Hematopoietic multipotent progenitor cell treated with erythropoietin and hydrocortisone succinate and interleukin-3 and kit ligand, for 4 days (in vitro differentiated cells): ENCODE results near the gene ZFHX3.

Experiments
- DNase-seq: peaks from one replicate; pipeline ENCODE4 v3.0.0-alpha.2; 2015

The ZFHX3 gene

DNA sequence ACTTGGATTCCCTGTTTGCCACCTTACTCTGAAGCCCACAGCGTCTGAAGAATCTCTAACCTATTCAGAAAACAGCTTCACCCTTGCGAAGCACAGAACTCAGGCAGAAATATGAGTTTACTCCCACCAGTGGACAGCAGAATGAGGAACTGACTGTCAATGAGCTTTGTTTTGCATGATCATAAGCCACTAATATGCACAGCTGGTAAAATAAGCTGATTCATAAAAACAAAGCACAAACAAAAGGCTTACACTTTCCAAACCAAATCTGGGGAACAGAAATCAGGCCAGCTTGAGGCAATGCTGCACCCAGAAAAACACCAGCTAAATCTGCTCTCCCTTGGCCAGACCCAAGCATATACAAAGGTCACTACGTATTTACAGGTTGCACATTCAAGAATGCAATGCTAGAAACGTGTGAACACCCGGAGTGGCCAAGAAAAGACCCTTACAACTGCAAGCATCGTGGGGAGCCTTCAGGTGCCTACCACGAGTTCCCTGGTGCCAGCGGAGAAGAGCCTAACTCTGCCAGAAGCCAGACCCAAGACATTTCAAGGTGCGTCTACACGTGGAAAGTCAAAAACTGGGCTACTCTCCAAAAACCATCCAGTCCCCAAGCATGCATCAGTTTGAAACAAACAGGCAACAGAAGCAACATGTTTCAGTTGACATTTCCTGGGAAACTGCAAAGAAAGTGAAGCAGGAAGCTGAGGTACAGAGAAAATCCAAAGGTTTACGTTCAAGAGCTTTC is 207.1 kb downstream of the ZFHX3 start:
- peak; percentile 61 for DNase-seq

DNA sequence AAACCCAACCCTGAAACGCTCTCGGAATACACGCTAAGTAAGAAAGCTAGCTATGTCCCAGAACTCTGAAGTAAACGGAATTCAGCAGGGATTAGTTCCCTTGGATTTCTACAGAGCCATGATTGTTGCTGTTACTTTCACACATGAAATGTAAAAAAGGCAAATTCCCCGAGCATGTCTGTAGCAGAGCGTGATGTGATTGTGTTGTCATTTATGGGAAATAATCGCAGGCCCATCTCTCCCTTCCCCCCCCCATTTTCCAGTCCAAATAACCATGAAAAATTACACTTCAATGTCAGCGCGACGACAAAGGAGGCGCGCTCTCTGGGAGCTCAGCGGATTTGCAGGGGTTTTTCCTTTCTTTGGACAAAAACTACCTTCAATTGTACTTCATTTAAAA is 209.0 kb downstream of the ZFHX3 start:
- no peak for DNase-seq

DNA sequence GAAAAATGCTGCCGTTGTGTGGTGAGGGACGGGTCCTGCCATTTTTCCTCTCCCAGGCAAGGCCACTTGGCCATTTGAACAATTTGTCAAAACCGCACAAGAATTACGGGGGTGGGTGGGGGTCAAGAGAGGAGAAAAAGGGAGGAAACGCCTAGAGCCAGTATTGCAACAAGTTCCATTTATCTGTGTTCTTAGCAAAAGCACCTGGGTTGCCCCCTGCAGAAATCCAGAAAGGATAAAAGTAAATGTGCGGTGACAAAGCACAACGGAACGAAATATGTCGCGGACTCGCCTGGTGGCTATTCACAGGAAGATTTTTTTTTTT is 209.4 kb downstream of the ZFHX3 start:
- DNase-seq = no peak

GRCh38 chr16:72837846-72838585 is 209.9 kb downstream of the ZFHX3 start:
- no peak for DNase-seq

GRCh38 chr16:72836985-72837384 is 210.9 kb downstream of the ZFHX3 start:
- DNase-seq = no peak

DNA sequence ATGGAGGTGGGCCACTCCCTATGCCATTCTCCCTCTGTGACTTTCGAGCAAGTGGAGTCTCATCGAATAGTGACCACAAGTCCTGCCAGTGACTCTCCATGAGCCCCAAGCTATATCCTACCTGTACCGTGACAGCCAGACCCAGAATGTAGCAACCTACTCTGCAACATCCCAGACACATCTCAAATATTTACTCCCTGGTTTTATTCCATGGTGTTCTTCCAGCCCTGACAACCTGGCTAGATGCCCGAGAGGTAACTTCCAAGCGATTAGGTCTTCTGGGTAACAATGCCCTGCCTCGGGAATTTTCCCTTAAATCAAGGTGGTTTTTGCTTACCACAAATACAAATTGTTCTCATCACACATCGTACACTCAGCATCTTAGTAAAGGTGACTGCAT is 211.7 kb downstream of the ZFHX3 start:
- DNase-seq = no peak

DNA sequence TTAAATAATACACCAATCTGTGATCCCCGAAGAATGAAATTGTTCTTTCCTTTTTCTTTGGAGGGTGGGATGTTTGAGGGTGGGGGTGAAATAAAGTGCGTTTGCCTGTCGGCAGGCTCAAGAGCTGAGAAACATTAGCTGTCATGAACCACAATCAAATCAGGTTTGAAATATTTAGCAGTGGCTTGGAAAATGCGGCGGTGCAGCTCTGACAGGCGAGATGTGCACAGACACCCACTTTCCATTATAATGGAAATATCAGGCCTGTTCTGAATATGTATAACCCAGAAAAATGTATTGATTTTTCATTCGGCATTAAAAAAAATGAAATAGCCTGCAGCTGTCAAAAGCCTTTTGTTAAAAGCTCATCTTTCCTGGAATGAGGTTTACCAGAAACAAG is 212.8 kb downstream of the ZFHX3 start:
- DNase-seq = no peak

GRCh38 chr16:72834499-72834898 is 213.4 kb downstream of the ZFHX3 start:
- no peak for DNase-seq

DNA sequence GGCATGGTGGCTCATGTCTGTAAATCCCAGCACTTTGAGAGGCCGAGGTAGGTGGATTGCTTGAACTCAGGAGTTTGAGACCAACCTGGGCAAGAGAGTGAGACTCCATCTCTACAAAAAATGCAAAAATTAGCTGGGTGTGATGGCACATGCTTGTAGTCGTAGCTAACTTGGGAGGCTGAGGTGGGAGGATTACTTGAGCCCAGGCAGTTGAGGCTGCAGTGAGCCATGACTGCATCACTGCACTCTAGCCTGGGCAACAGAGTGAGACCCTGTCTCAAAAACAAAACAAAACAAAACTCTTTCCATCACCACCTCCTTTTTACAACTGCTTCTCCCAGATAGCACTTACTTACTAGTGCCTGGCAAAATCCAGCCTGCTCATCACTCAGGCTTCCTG is 214.0 kb downstream of the ZFHX3 start:
- no peak for DNase-seq

DNA sequence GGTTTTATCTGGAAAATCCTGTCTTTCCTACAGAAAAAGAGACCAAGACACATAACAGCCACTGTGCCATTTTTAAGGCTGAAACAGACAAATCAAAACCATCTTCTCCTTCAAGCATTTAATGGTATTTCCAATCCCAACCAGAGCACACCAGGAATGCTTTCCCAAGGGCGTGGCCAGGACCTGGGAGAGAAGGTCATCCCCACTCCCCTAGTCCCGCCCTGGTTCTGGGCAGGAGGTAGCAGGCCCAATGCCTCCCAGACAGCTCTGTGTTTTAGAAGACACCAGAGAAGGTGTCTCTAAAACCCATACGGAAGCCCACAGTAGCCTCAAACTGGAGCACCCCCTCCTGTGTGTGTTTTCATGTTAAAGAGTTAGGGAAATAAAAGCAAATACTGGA is 214.4 kb downstream of the ZFHX3 start:
- DNase-seq = no peak

DNA sequence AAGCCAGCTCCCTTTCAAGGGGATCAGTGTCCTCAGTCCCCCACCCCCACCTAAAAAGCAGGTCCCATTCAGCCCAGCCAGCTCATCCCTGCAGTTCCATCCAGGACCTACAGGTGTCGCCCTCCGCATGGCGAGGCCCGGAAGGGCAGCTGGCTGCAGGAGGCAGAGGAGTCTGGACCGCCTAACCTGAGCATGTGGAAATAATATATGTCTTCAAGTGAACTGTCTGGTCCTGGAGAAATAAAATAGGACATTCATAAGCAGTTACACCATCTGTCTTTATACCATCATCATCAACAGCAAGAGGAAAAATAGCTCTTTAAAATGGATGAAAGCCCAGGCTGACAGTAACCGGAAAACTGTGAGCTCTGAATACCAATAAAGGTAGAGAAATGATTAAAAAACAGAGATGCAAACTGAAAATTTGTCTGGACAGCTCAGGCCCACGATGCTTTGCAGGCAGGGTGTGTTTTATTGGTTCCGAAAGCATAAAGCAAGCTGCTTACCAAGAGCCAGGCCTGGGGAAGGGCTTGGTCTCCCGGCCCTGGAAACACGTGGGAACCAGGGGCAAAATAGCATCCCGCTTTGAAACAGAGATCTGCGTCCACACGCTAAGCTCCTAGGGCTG is 215.2 kb downstream of the ZFHX3 start:
- DNase-seq = peak; percentile 81

GRCh38 chr16:72829846-72830775 is 217.8 kb downstream of the ZFHX3 start:
- DNase-seq = no peak

GRCh38 chr16:72827866-72828265 is 220.1 kb downstream of the ZFHX3 start:
- DNase-seq = no peak

- no peak for DNase-seq
Observed at GRCh38 chr16:72825912-72826621, 221.9 kb downstream of the ZFHX3 start.

- no peak for DNase-seq
Observed at GRCh38 chr16:72824761-72825160, 223.2 kb downstream of the ZFHX3 start.

DNA sequence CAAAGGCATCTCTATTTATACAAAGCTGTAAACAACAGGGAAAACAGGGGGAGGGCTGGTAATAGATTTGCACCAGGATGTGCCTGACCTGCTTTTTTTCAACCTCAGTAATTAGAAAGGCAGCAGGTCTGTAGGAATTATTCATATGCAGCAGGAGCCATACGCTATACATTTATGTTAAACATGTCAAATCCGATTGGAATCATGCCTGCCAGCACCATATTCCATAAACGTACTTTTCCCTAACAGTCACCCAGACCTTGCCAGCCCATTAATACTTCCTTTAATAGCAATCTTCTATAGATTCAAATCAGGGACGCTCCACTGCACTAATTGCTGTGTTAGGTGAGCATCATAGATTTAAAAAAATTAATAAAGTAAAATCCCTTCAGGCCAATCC is 223.9 kb downstream of the ZFHX3 start:
- no peak for DNase-seq

DNA sequence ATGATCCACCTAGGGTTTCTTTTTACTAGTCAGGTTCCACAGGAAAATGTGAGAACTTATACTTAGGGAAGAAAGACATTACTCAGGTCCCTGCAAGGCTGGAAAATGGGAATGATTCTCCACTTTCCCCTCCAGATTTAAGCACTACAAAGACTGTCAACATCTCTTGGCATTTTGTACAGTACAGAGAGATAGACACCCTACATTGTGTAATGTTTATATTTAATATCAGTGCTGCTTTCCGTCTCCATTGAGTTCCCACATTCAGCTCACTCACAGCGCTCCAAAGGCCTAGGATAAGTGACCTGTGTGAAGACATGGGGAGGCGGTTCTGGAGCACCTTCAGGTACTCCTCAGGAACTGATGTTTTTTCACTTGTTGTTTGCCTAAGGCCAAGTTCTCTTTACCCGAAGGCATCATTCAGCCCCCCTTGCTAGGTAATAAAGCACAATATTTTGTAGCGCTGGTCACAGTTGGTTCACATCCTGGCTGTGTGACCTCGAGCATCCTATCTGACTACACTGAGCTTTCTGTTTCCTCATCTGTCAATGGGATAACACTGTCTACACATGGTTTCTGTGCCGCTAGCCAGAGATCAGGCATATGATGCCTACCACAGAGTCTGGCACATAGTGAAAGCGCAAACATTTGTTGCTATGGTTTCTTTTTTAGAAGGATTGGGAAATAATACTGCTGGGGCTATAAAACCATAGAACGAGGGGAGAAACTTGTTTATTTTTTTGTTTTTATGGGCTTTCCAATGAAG is 226.6 kb downstream of the ZFHX3 start:
- DNase-seq = no peak

GRCh38 chr16:72819345-72819744 is 228.6 kb downstream of the ZFHX3 start:
- no peak for DNase-seq

DNA sequence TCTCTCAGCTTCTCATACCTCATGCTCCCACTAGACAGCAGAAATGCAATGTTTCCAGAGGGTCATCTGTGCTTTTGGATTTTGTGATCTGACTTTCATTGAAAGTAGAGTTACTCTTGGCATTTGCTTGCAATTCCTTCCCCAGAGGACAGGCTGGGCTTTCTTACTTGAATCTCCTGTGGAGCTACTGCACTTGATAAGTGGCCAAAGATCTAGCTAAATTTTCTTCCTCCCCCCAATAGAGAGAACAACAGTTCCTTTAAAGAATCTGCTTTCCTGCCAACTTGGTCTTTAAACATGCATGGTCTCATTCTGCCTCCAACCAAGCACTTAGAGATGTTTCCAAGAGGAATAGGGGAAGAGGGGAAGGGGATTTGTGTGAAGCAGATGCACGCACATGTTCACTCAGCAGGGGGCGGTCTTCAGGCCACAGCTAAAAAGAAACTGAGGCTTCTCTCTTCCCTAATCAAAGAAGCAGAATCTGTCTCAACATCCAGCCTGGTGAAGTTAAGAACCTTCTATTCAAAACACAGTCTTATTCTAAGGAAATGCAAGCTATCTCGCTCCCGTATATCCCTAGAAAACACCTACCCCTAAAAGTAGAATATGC is 229.6 kb downstream of the ZFHX3 start:
- no peak for DNase-seq

DNA sequence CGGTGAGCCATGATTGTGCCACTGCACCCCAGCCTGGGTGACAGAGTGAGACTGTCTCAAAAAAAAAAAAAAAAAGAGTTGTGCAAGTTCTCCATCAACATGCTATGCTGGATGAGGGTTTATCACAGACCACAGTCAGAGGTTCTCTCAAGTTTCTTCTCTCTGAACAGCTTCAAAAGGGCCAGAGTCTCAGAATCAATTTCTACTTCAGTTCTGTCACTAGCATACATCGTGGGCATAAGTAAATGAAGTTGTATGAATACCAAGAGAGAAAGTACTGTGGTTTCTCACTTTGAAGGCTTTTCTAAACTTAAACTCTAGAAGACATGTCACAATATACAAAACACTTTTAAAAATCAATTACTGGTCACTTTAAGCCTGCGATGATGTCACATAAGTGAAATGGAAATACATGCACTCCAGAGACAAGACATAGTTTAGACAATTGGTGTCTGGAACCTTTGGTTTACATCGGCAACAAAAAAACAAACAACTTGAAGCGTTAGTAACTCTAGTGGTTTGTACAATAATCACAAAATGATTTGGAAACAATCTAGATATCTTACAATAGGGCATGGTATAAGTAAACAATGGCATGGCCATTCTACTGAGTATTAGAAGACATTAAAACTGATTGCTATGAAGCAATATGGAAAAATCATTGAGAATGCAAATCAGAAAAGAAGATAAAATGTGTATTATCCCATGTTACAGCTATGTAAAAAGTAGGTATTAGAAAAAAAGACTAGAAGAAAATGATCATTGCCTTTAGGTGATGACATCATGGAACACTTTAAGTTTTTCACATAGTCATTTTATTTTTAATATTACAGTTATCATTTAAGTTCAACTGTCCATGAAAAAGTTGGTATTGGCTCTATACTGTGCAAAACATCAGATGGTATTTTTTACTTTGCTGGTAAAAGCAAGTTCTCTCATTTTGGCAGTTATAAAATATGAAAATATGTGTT is 232.3 kb downstream of the ZFHX3 start:
- no peak for DNase-seq
